Keratinocyte (primary cell): ENCODE measurements around the gene PARD6G.

Experiments
- EZH2 ChIP-seq: IDR thresholded peaks from one replicate; pipeline ENCODE4 v1.6.1; 2012; ENCODE audit warnings: inconsistent platforms, mild to moderate bottlenecking, low read length, moderate library complexity
- TF ChIP-seq, protein P1 (sequence below), 3 experiments: IDR thresholded peaks in 1 of 3; conservative IDR thresholded peaks in 1 of 3; optimal IDR thresholded peaks in 1 of 3; 2 replicates in 2 of 3; 3 replicates in 1 of 3; pipeline versions ENCODE3 to v1.5.1; 2011; ENCODE audit warnings: low read length in 3 of 3, mild to moderate bottlenecking in 3 of 3, moderate library complexity in 2 of 3, control low read depth in 1 of 3, inconsistent platforms in 1 of 3; ENCODE audit not compliant: insufficient read depth in 2 of 3; ENCODE audit errors: extremely low read depth in 1 of 3

DNA sequence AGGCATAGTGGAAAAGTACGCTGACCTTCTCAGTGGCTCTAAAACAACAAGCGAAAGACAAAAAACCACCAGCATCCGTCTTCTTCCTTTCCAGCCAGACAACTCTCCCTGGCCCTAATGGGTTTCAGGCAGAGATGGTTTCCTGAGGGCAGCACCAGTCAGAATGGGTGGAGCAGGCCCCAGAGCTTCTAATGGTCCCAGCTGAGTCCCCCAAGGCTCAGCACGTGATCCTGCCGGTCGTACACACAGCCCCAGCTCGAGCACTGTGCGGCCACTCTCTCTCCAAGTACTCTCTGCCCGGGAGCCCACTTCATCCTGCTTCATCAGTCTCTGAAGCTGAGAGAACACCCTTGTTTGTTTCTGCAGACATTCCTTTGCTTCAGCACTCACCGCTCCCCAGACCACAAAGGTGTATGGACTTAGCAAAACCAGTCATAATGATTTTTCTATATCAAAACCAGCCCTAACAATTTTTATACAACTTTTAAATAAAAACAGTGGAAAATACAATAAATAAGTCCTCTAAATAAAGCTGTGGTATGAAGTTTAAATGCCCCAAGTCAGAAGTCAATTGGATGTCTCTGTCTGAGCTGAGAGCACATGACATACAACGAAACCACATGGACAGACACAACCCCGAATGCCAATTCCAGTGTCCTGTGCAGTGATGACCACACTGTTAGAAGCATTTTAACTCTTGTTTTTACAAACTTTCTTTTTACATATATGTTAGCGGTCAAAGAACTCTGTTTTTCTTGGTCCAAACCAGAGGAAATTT, 63.9 kb downstream of the PARD6G start:
- TF ChIP-seq, protein P1, sequence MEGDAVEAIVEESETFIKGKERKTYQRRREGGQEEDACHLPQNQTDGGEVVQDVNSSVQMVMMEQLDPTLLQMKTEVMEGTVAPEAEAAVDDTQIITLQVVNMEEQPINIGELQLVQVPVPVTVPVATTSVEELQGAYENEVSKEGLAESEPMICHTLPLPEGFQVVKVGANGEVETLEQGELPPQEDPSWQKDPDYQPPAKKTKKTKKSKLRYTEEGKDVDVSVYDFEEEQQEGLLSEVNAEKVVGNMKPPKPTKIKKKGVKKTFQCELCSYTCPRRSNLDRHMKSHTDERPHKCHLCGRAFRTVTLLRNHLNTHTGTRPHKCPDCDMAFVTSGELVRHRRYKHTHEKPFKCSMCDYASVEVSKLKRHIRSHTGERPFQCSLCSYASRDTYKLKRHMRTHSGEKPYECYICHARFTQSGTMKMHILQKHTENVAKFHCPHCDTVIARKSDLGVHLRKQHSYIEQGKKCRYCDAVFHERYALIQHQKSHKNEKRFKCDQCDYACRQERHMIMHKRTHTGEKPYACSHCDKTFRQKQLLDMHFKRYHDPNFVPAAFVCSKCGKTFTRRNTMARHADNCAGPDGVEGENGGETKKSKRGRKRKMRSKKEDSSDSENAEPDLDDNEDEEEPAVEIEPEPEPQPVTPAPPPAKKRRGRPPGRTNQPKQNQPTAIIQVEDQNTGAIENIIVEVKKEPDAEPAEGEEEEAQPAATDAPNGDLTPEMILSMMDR (optimal IDR thresholded peaks at IDR 0.05 in 1 of 3, IDR thresholded peaks at IDR 0.05 in 1 of 3, conservative IDR thresholded peaks at IDR 0.05 in 1 of 3; ENCODE audit: extremely low read depth in 1 of 3, insufficient read depth in 2 of 3, low read length in 3 of 3), result no peak
- TF ChIP-seq EZH2, result no peak
